Keratinocyte (primary cell): Measurements from ENCODE around the gene TFDP3. TPM values are rescaled to one million over a fixed set of nuclear protein-coding genes. Genes with fewer than 3 reads are reported as not detected.

Experiments
- DNase-seq: peaks from one replicate; pipeline ENCODE4 v3.0.0-alpha.2; 2011; ENCODE audit warnings: low read depth, missing footprints, low spot score
- FAIRE-seq: peaks from 2 replicates; lab custom pipeline; 2011; peaks lifted over from hg19 to GRCh38; lab: Jason Lieb, UNC
- H2AFZ ChIP-seq: 2 replicates; pipeline ENCODE4 v1.6.0; 2012; ENCODE audit warnings: low read length, control low read depth, inconsistent platforms; ENCODE audit not compliant: control insufficient read depth
- H3K27ac ChIP-seq: 2 replicates; pipeline ENCODE4 v1.5.1; 2011; ENCODE audit warnings: low read length; ENCODE audit not compliant: control insufficient read depth, insufficient read depth
- H3K27me3 ChIP-seq: 3 replicates; pipeline ENCODE4 v1.6.0; 2011; ENCODE audit warnings: low read length; ENCODE audit not compliant: control insufficient read depth, insufficient read depth; ENCODE audit errors: extremely low read depth
- H3K36me3 ChIP-seq, 2 experiments: 2 replicates in 1 of 2; 3 replicates in 1 of 2; pipeline ENCODE4 v1.5.1; 2011; ENCODE audit warnings: low read length in 2 of 2, mild to moderate bottlenecking in 1 of 2; ENCODE audit not compliant: control insufficient read depth in 2 of 2, insufficient read depth in 2 of 2; ENCODE audit errors: extremely low read depth in 1 of 2
- H3K4me1 ChIP-seq: 3 replicates; pipeline ENCODE4 v1.5.1; 2011; ENCODE audit warnings: low read length; ENCODE audit not compliant: control insufficient read depth, insufficient read depth; ENCODE audit errors: extremely low read depth
- H3K4me2 ChIP-seq: 3 replicates; pipeline ENCODE4 v1.6.0; 2011; ENCODE audit warnings: low read depth, low read length; ENCODE audit not compliant: control insufficient read depth, insufficient read depth; ENCODE audit errors: extremely low read depth
- H3K4me3 ChIP-seq, 3 experiments: fragments of 200-600 bp in 1 of 3; sonication (generic) in 1 of 3; 2 replicates in 2 of 3; 3 replicates in 1 of 3; pipeline ENCODE4 v1.5.1; 2011 to 2016; ENCODE audit warnings: low read length in 3 of 3, mild to moderate bottlenecking in 3 of 3, control low read depth in 2 of 3, inconsistent platforms in 1 of 3, low read depth in 1 of 3, mixed read lengths in 1 of 3, mixed run types in 1 of 3, moderate library complexity in 1 of 3; ENCODE audit not compliant: control insufficient read depth in 2 of 3, insufficient read depth in 2 of 3; ENCODE audit errors: extremely low read depth in 1 of 3
- H3K79me2 ChIP-seq: 2 replicates; pipeline ENCODE4 v1.6.0; 2012; ENCODE audit warnings: low read length; ENCODE audit not compliant: control insufficient read depth, insufficient read depth
- H3K9ac ChIP-seq: 3 replicates; pipeline ENCODE4 v1.6.0; 2011; ENCODE audit warnings: low read length; ENCODE audit not compliant: control insufficient read depth, insufficient read depth; ENCODE audit errors: extremely low read depth
- H3K9me1 ChIP-seq: 3 replicates; pipeline ENCODE4 v1.6.0; 2011; ENCODE audit warnings: low read length; ENCODE audit not compliant: control insufficient read depth, insufficient read depth; ENCODE audit errors: extremely low read depth
- H3K9me3 ChIP-seq: 2 replicates; pipeline ENCODE4 v1.5.1; 2012; ENCODE audit warnings: low read depth, low read length; ENCODE audit not compliant: control insufficient read depth
- H4K20me1 ChIP-seq: 3 replicates; pipeline ENCODE4 v1.6.0; 2011; ENCODE audit warnings: low read length; ENCODE audit not compliant: control insufficient read depth, insufficient read depth; ENCODE audit errors: extremely low read depth
- EZH2 ChIP-seq: IDR thresholded peaks from one replicate; pipeline ENCODE4 v1.6.1; 2012; ENCODE audit warnings: inconsistent platforms, mild to moderate bottlenecking, low read length, moderate library complexity
- dilution Hi-C: fragments of 300-500 bp; cut with MboI; formaldehyde crosslinking; loops from one replicate; pipeline ENCODE4 v1.7.0; 2020; ENCODE audit warnings: low sequenced_read_pairs; ENCODE audit not compliant: extremely low pct_ligation_motif_present
- polyA plus RNA-seq, 5 experiments: library from polyadenylated mRNA; depleted of rRNA in 3 of 5; stranded (reverse) in 3 of 5; stranded (forward) in 1 of 5; unstranded in 1 of 5; fragments of >200 nt; gene quantifications; 1 replicate in 1 of 5; 2 replicates in 3 of 5; 3 replicates in 1 of 5; pipeline versions ENCODE4 v1.2.1 to v1.2.3, GENCODE V29; 2011 to 2012; ENCODE audit warnings: missing spikeins in 2 of 5, low read depth in 1 of 5, low replicate concordance in 1 of 5
- TF ChIP-seq, protein P1 (sequence below), 3 experiments: IDR thresholded peaks in 1 of 3; conservative IDR thresholded peaks in 1 of 3; optimal IDR thresholded peaks in 1 of 3; 2 replicates in 2 of 3; 3 replicates in 1 of 3; pipeline versions ENCODE3 to v1.5.1; 2011; ENCODE audit warnings: low read length in 3 of 3, mild to moderate bottlenecking in 3 of 3, moderate library complexity in 2 of 3, control low read depth in 1 of 3, inconsistent platforms in 1 of 3; ENCODE audit not compliant: insufficient read depth in 2 of 3; ENCODE audit errors: extremely low read depth in 1 of 3

TFDP3 gene
- polyA plus RNA-seq, 1 donor (not counting 4 experiments of a cell fraction or from before 2014, with no cell fraction given), result not detected

DNA sequence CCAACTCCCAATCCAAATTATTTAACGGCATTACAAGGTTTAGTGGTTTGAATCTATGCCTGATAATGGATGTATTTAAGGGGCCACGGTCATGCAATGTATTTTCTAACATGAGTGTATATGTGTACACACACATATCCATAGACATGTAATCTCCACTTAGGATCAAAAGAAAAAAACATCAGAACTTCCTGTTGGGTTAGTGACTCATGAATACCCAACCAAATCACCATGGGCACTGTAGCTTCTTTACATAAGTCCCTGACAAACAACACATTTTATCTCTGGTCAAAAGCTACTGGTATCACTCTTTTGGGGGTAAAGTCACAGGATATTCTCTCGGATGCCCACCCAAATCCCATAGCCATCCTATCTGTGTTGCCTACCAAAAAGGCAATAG lies 36.5 kb upstream of the TFDP3 start:
- Histone ChIP-seq H3K4me2 (no peak overlapping the region), H3K27ac (no peak overlapping the region), H3K9me1 (no peaks in the 10 kb centered on the region), H3K27me3 (no peaks in the 10 kb centered on the region), H3K9ac (no peak overlapping the region), H2AFZ (no peak overlapping the region), H3K4me1 (no peaks in the 10 kb centered on the region), H3K9me3 (no peaks in the 10 kb centered on the region), H3K4me3 (no peak overlapping the region), H4K20me1 (no peaks in the 10 kb centered on the region), H3K36me3 (no peaks in the 10 kb centered on the region), H3K79me2 (no peaks in the 10 kb centered on the region)
- TF ChIP-seq EZH2, result no peak
- DNase-seq, result no peak
- dilution Hi-C loops, result no loop called here
- no peak for FAIRE-seq

DNA sequence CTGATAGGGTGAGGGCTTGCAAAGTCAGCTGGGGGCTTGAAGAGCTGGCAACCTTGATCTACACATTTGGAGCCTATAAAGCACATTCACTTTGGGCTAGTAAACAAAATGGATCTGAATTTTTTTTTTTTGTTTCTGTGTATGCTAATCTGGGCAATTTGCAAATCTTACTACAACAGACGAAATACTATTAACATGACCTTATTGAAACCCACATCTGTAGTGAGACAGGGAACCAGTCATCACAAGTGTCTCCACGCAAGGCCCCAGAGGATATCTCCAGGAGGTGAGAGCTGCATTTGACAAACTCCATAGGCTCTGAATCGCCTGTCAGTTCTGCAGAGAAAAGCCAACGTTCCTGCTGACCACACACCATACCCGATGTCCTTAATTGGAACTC lies 33.0 kb upstream of the TFDP3 start:
- H3K9me3 ChIP-seq, result peaks cover 4% of the 10 kb centered on the region
- H3K79me2 ChIP-seq, result no peaks in the 10 kb centered on the region
- no peak overlapping the region for H3K9ac ChIP-seq
- FAIRE-seq, result no peak
- H3K27me3 ChIP-seq, result no peaks in the 10 kb centered on the region
- no peaks in the 10 kb centered on the region for H3K36me3 ChIP-seq
- no peak for DNase-seq
- H3K4me2 ChIP-seq, result no peak overlapping the region
- no peak overlapping the region for H3K27ac ChIP-seq
- H3K9me1 ChIP-seq, result no peaks in the 10 kb centered on the region
- H3K4me1 ChIP-seq, result no peaks in the 10 kb centered on the region
- H2AFZ ChIP-seq, result no peak overlapping the region
- no peak overlapping the region for H3K4me3 ChIP-seq
- H4K20me1 ChIP-seq, result no peaks in the 10 kb centered on the region
- dilution Hi-C loops, result no loop called here
- no peak for TF ChIP-seq EZH2
- TF ChIP-seq, protein P1, sequence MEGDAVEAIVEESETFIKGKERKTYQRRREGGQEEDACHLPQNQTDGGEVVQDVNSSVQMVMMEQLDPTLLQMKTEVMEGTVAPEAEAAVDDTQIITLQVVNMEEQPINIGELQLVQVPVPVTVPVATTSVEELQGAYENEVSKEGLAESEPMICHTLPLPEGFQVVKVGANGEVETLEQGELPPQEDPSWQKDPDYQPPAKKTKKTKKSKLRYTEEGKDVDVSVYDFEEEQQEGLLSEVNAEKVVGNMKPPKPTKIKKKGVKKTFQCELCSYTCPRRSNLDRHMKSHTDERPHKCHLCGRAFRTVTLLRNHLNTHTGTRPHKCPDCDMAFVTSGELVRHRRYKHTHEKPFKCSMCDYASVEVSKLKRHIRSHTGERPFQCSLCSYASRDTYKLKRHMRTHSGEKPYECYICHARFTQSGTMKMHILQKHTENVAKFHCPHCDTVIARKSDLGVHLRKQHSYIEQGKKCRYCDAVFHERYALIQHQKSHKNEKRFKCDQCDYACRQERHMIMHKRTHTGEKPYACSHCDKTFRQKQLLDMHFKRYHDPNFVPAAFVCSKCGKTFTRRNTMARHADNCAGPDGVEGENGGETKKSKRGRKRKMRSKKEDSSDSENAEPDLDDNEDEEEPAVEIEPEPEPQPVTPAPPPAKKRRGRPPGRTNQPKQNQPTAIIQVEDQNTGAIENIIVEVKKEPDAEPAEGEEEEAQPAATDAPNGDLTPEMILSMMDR (optimal IDR thresholded peaks at IDR 0.05 in 1 of 3, IDR thresholded peaks at IDR 0.05 in 1 of 3, conservative IDR thresholded peaks at IDR 0.05 in 1 of 3; ENCODE audit: extremely low read depth in 1 of 3, insufficient read depth in 2 of 3, low read length in 3 of 3), result no peak
